RWPE2 (cell line): ENCODE results near the gene ZDHHC3.

Experiments used
- ATAC-seq: fragments of 200-7000 bp; cut with Tn5 transposase; 3 replicates; pipeline ENCODE4 v1.9.1; 2021; ENCODE audit warnings: low read depth
- DNase-seq: peaks from one replicate; pipeline ENCODE4 v3.0.0-alpha.2; 2020; ENCODE audit warnings: low spot score
- H3K27ac ChIP-seq: fragments of 450-650 bp; 2 replicates; pipeline ENCODE4 v1.5.1; 2017; ENCODE audit warnings: mild to moderate bottlenecking; ENCODE audit not compliant: poor library complexity, severe bottlenecking
- H3K27me3 ChIP-seq: fragments of 250-450 bp; sonication (Bioruptor Pico); 2 replicates; pipeline ENCODE4 v1.5.1; 2021; ENCODE audit warnings: mild to moderate bottlenecking, moderate library complexity; ENCODE audit not compliant: insufficient read depth, poor library complexity, severe bottlenecking
- H3K36me3 ChIP-seq: fragments of 250-450 bp; sonication (Bioruptor Pico); 2 replicates; pipeline ENCODE4 v1.5.1; 2020; ENCODE audit warnings: low read depth, mild to moderate bottlenecking, moderate library complexity
- H3K4me1 ChIP-seq: fragments of 250-450 bp; sonication (Bioruptor Pico); 2 replicates; pipeline ENCODE4 v1.5.1; 2021; ENCODE audit warnings: mild to moderate bottlenecking, moderate library complexity; ENCODE audit not compliant: insufficient read depth, poor library complexity, severe bottlenecking
- H3K4me3 ChIP-seq: fragments of 250-450 bp; sonication (Bioruptor Pico); 2 replicates; pipeline ENCODE4 v1.5.1; 2021; ENCODE audit warnings: mild to moderate bottlenecking, moderate library complexity; ENCODE audit not compliant: severe bottlenecking
- H3K9me3 ChIP-seq: fragments of 250-450 bp; sonication (Bioruptor Pico); 2 replicates; pipeline ENCODE4 v1.5.1; 2021; ENCODE audit warnings: mild to moderate bottlenecking, moderate library complexity; ENCODE audit not compliant: severe bottlenecking
- CTCF ChIP-seq: fragments of 450-650 bp; IDR thresholded peaks from one replicate; pipeline ENCODE4 v1.5.1; 2017; ENCODE audit warnings: mild to moderate bottlenecking, moderate library complexity; ENCODE audit not compliant: poor library complexity, severe bottlenecking

The ZDHHC3 gene

GRCh38 chr3:44999782-45000181 lies 23.8 kb upstream of the ZDHHC3 start:
- ATAC-seq (no peak), DNase-seq (no peak)
- H3K27me3 ChIP-seq: no peaks in the 10 kb centered on the region
- no peak for TF ChIP-seq CTCF
- no peaks in the 10 kb centered on the region for H3K9me3 ChIP-seq
- H3K36me3 ChIP-seq: peaks cover 87% of the 10 kb centered on the region
- no peak overlapping the region for H3K27ac ChIP-seq
- peaks cover 9% of the 10 kb centered on the region for H3K4me1 ChIP-seq
- no peak overlapping the region for H3K4me3 ChIP-seq

GRCh38 chr3:44996556-44996969 lies 20.6 kb upstream of the ZDHHC3 start:
- Histone ChIP-seq H3K36me3 (peaks cover 70% of the 10 kb centered on the region), H3K27ac (no peak overlapping the region), H3K4me1 (peaks cover 37% of the 10 kb centered on the region), H3K27me3 (no peaks in the 10 kb centered on the region), H3K4me3 (no peak overlapping the region), H3K9me3 (no peaks in the 10 kb centered on the region)
- no peak for ATAC-seq
- no peak for DNase-seq
- no peak for TF ChIP-seq CTCF

- no peak for TF ChIP-seq CTCF
- Histone ChIP-seq H3K4me1 (peaks cover 37% of the 10 kb centered on the region), H3K9me3 (no peaks in the 10 kb centered on the region), H3K27ac (peak overlapping the region; percentile 81), H3K4me3 (no peak overlapping the region), H3K36me3 (peaks cover 72% of the 10 kb centered on the region), H3K27me3 (no peaks in the 10 kb centered on the region)
- DNase-seq (no peak), ATAC-seq (no peak)
Measured at GRCh38 chr3:44995142-44995770, 19.3 kb upstream of the ZDHHC3 start.

GRCh38 chr3:44993471-44994205 lies 17.7 kb upstream of the ZDHHC3 start:
- no peak overlapping the region for H3K4me3 ChIP-seq
- peaks cover 72% of the 10 kb centered on the region for H3K36me3 ChIP-seq
- H3K27ac ChIP-seq: peak overlapping the region; percentile 81
- no peaks in the 10 kb centered on the region for H3K9me3 ChIP-seq
- ATAC-seq: peak; percentile 73
- no peak for TF ChIP-seq CTCF
- H3K4me1 ChIP-seq: peaks cover 37% of the 10 kb centered on the region
- DNase-seq: no peak
- H3K27me3 ChIP-seq: no peaks in the 10 kb centered on the region
